HL-60 (cell line): ENCODE results near the gene ASAP3.

Experiments used
- CTCF ChIP-seq: IDR thresholded peaks from one replicate; pipeline ENCODE4 v1.5.1; 2011; ENCODE audit warnings: low read length, control low read depth, inconsistent platforms; ENCODE audit not compliant: insufficient read depth
- GABPA ChIP-seq: IDR thresholded peaks from 2 replicates; pipeline ENCODE4 v1.6.1; 2012; ENCODE audit warnings: low read depth
- POLR2AphosphoS5 ChIP-seq: IDR thresholded peaks from 2 replicates; pipeline ENCODE4 v1.6.1; 2012; ENCODE audit warnings: low read depth
- REST ChIP-seq: IDR thresholded peaks from 2 replicates; pipeline ENCODE4 v1.6.1; 2012; ENCODE audit warnings: low read depth; ENCODE audit not compliant: insufficient replicate concordance
- SPI1 ChIP-seq: IDR thresholded peaks from 2 replicates; pipeline ENCODE4 v1.6.1; 2012; ENCODE audit warnings: low read depth, mild to moderate bottlenecking, borderline replicate concordance

GRCh38 chr1:23396380-23396779 is 87.6 kb downstream of the ASAP3 start:
- TF ChIP-seq POLR2AphosphoS5 (no peak), CTCF (no peak), GABPA (no peak), SPI1 (no peak), REST (no peak)
